VCaP (cell line): ENCODE results near the gene DOCK3.
"Not testable (repeated sequence)": the region's sequence is repeated elsewhere in the genome, so short reads cannot be mapped to it uniquely, and the experiment has no call there.

Experiments used
- H3K27ac ChIP-seq: fragments of 450-650 bp; 2 replicates; pipeline ENCODE4 v1.5.1; 2017
- TF ChIP-seq, protein P1 (sequence below): fragments of 450-650 bp; conservative IDR thresholded peaks from 2 replicates; pipeline ENCODE4 v1.5.1; 2017; ENCODE audit warnings: mild to moderate bottlenecking, moderate library complexity

Gene DOCK3

DNA sequence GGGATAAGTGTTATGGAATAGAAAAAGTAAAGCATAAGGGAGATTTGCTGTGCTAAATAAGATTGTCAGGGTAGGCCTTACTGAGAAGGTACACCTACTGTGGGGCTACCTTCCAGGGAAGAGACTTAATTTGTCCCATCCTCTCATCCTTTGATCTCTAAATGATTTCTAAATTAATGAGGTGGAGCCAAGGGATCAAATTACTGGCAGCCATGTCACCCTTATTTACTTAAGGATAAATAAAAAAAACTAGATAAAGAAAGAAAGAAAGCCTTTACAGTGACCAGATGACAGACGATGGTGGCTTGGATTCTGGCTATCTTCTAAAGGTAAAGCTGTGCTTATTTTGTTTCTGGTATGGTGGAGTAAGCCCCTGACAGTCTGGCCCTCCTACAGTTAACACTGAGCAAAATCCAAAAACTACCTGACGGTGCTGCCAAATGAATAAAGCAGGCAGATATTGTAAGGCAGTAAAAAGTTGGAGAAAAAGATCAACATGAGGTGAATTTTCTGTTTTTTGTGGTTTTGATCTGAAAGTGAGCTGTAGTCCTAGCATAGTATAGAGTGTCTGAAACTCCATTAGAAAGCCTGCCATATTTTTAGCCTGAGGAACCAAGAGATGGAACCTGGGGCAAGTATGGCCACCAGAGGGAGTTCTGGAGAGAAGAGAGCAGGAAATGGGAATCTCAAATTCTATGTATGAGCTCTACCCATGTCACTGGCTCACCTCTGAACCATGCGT is 425.2 kb downstream of the DOCK3 start:
- TF ChIP-seq, protein P1, sequence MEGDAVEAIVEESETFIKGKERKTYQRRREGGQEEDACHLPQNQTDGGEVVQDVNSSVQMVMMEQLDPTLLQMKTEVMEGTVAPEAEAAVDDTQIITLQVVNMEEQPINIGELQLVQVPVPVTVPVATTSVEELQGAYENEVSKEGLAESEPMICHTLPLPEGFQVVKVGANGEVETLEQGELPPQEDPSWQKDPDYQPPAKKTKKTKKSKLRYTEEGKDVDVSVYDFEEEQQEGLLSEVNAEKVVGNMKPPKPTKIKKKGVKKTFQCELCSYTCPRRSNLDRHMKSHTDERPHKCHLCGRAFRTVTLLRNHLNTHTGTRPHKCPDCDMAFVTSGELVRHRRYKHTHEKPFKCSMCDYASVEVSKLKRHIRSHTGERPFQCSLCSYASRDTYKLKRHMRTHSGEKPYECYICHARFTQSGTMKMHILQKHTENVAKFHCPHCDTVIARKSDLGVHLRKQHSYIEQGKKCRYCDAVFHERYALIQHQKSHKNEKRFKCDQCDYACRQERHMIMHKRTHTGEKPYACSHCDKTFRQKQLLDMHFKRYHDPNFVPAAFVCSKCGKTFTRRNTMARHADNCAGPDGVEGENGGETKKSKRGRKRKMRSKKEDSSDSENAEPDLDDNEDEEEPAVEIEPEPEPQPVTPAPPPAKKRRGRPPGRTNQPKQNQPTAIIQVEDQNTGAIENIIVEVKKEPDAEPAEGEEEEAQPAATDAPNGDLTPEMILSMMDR: peak; percentile 95

DNA sequence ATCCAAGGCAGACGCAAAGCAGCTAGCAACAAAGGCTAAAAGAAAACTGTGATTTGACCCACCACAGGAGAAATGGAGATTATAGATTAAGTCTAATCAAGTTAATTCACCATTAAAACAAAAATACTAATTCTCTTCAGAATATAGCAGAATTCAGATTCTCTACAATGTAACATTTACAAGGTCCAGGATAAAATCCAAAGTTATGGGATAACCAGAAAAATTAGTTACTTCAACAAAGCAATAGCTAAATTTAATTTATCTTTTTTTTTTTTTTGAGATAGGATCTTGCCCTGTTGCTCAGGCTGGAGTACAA is 425.8 kb downstream of the DOCK3 start:
- H3K27ac ChIP-seq: no peak overlapping the region
- TF ChIP-seq, protein P1: peak; percentile 42

More for the DNA sequence above, 425.2 kb downstream of the DOCK3 start:
- 0 out of 2 replicates have a peak overlapping the region, but pooled peaks have one; percentile 9 for H3K27ac ChIP-seq

DNA sequence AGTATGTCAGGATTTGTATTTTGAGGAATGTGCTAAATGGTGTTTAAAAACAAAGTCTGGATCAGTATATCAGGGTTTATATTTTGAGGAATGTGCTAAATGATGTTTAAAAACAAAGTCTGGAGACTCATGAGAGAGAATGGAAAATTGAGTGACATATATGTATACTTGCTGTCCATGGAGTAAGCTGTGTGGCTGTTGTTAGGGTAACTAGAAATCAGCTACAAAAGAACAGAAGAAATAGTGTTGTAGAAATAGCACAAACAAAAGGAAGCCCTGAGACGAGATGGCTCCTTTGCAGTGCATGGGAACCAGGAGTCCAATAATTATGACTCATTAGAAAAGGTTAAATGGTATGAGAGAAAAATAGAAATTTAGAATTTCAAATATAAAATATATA is 427.7 kb downstream of the DOCK3 start:
- TF ChIP-seq, protein P1: no peak

DNA sequence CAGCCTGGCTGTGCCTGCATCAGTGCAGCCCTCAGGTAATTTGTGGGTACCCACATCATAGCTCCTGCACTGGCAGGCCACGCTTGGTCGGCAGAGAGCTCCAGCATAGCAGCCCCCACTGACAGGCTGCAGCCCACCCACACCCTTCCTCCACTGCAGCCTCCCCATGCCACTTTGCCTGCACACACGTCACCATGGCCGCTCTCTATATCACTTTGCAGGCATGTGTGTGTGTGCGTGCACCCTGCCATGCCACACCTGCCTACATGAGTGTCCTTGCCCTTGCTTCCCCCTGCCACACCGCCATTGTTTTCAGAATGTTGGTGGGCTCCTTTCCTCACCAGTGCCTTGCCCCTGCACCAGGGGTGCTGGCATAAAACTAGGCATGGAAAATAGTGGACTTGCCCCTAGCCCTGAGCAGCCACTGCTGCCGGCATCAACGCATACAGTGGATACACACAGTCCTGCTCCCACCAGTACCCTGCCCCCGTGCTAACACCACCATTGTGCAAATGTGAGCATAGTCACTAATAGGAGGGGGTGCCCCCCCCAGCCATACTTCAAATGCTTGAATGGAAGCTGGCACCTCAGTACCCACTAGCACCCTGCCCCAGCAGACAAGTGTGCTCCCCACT is 431.6 kb downstream of the DOCK3 start:
- TF ChIP-seq, protein P1: no peak
- H3K27ac ChIP-seq: no peak overlapping the region

More for the DNA sequence above, 427.7 kb downstream of the DOCK3 start:
- no peak overlapping the region for H3K27ac ChIP-seq

DNA sequence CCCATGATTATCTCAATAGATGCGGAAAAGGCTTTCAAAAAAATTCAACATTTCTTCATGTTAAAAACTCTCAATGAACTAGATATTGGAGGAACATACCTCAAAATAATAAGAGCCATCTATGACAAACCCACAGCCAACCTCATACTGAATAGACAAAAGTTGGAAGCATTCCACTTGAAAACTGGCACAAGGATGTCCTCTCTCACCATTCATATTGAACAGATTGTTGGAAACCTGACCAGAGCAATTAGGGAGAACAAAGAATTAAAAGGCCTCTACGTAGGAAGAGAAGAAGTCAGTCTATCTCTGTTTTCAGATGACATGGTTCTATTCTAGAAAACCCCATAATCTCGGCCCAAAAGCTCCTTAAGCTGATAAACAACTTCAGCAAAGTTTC is 435.9 kb downstream of the DOCK3 start:
- TF ChIP-seq, protein P1: no peak
- no peak overlapping the region for H3K27ac ChIP-seq

DNA sequence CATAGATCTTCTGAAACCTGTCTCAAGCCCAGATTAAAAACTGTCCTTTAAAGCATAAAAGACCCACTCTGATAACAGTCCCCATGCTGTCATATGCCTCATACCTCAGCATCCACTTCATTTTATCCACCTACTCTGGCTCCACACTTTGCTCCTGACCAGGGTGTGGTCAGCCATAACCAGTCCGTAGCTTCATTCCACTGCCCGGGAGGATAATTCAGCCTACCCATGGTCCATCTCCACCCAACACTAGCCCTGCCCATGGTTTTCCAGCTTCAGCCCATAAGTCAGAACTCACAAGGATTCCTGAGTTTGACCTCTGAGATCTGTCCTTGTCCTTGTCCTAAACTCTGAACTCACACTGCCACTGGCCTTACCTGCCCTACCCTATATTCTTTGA is 448.2 kb downstream of the DOCK3 start:
- no peak overlapping the region for H3K27ac ChIP-seq
- TF ChIP-seq, protein P1: no peak

DNA sequence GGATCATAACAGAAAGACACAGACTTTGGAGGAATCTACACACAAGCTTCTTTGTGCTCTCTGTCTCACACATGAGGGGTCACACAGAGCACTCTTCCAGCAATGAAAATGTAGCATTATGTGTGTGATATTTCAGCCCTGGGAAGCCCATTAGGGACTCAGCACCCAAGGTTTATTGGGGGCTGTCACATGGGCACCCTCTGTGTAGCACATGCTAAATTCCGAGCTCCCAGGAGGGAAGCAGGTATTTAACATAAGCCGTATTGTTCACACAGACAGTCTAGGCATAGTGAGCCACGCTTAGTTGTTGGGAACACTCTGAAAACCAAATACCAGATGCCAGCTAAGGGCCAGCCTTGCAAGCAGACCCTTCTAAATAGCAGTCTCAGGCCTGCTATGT is 448.8 kb downstream of the DOCK3 start:
- no peak overlapping the region for H3K27ac ChIP-seq
- TF ChIP-seq, protein P1: no peak

DNA sequence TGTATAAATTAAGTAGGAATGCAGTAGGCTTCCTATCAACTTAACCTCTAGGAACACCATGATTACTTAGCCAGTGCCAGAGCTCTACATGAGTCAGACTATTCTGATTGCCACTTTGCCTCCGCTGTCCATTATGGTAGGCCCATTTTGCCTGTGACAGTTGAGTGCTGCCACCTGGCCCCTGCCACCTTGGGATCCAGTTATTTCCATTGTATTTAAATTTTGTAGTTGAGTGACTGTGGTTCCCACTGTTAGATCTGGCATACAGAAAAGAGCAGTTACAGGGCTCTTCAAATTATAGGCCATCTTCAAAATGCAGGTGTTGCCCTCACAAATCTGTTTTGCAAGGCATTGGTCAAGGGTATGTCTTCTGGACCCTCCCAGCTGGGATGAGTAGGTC is 456.9 kb downstream of the DOCK3 start:
- not testable (repeated sequence) for H3K27ac ChIP-seq
